Mucosa of stomach (tissue), 1 donor: ENCODE measurements around the gene SIRPA.
"Not testable (repeated sequence)": the region's sequence is repeated elsewhere in the genome, so short reads cannot be mapped to it uniquely, and the experiment has no call there.

Experiments
- H3K27me3 ChIP-seq: one replicate; pipeline ENCODE4 v1.7.0; 2013; ENCODE audit warnings: mild to moderate bottlenecking, low read length; ENCODE audit not compliant: control insufficient read depth, insufficient read depth
- H3K36me3 ChIP-seq: one replicate; pipeline ENCODE4 v1.7.0; 2013; ENCODE audit warnings: low read length; ENCODE audit not compliant: control insufficient read depth, insufficient read depth
- H3K4me1 ChIP-seq: one replicate; pipeline ENCODE4 v1.7.0; 2013; ENCODE audit warnings: mild to moderate bottlenecking, low read length; ENCODE audit not compliant: control insufficient read depth, insufficient read depth
- H3K4me3 ChIP-seq: one replicate; pipeline ENCODE4 v1.7.0; 2013; ENCODE audit warnings: low read length
- H3K9ac ChIP-seq: one replicate; pipeline ENCODE4 v1.7.0; 2013; ENCODE audit warnings: mild to moderate bottlenecking, low read length, moderate library complexity
- H3K9me3 ChIP-seq: one replicate; pipeline ENCODE4 v1.7.0; 2013; ENCODE audit warnings: mild to moderate bottlenecking, low read length, moderate library complexity; ENCODE audit not compliant: control insufficient read depth
- donor health status: Pancreatic carcinoma.

The SIRPA gene

DNA sequence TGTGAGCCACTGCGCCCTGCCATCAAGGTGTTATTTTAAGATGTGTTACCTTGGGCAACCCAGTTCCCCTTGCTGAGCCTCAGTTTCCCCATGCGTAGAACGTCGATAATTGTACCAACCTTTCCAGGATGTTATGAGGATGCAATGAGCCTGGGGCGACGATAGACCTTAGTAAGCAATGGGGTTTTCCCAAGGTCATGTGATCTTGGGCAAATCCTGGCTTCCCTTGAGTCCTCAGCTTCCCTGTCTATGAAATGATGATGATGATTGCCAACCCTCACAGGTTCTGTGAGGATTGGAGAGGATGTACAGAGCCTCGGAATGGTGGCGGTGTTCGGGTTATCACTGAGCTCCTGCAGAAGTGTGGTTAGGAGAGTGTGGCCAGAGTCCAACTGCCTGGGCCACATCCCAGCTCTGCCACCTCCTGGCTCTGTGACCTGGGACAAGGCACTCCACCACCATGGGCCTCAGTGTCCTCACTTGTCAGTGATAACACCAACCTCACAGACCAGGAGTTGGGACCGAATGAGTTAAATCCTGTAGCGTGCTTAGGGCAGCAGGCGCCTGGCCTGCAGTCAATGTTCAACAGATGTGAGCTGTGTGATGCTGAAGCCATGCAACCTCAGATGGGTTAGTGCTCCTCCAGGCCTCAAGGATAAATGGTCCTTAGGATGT lies 23.4 kb downstream of the SIRPA start:
- Histone ChIP-seq H3K36me3 (no peaks in the 10 kb centered on the region), H3K4me3 (no peak overlapping the region), H3K9me3 (no peaks in the 10 kb centered on the region), H3K27me3 (no peaks in the 10 kb centered on the region), H3K4me1 (peaks cover 10% of the 10 kb centered on the region), H3K9ac (no peak overlapping the region)

- H3K9me3 ChIP-seq, result no peaks in the 10 kb centered on the region
- no peaks in the 10 kb centered on the region for H3K36me3 ChIP-seq
- H3K4me1 ChIP-seq, result peaks cover 10% of the 10 kb centered on the region
- H3K27me3 ChIP-seq, result no peaks in the 10 kb centered on the region
- H3K4me3 ChIP-seq, result no peak overlapping the region
- H3K9ac ChIP-seq, result no peak overlapping the region
These were observed 25.0 kb downstream of the SIRPA start for GRCh38 chr20:1920252-1920651.

- H3K4me3 ChIP-seq, result no peak overlapping the region
- H3K4me1 ChIP-seq, result peaks cover 10% of the 10 kb centered on the region
- no peak overlapping the region for H3K9ac ChIP-seq
- no peaks in the 10 kb centered on the region for H3K36me3 ChIP-seq
- H3K9me3 ChIP-seq, result no peaks in the 10 kb centered on the region
- H3K27me3 ChIP-seq, result no peaks in the 10 kb centered on the region
These were observed 25.6 kb downstream of the SIRPA start for GRCh38 chr20:1920826-1921225.

- H3K4me3 ChIP-seq, H3K9me3 ChIP-seq, H3K9ac ChIP-seq, H3K27me3 ChIP-seq, H3K36me3 ChIP-seq: not testable (repeated sequence)
- H3K4me1 ChIP-seq, result peaks cover 10% of the 10 kb centered on the region
These were observed 26.8 kb downstream of the SIRPA start for GRCh38 chr20:1921985-1922384.

- no peaks in the 10 kb centered on the region for H3K9me3 ChIP-seq
- H3K27me3 ChIP-seq, result no peaks in the 10 kb centered on the region
- H3K9ac ChIP-seq, result no peak overlapping the region
- H3K4me3 ChIP-seq, result no peak overlapping the region
- no peaks in the 10 kb centered on the region for H3K36me3 ChIP-seq
- peaks cover 10% of the 10 kb centered on the region for H3K4me1 ChIP-seq
These were observed 27.6 kb downstream of the SIRPA start for GRCh38 chr20:1922786-1923185.

- Histone ChIP-seq H3K9ac (no peak overlapping the region), H3K9me3 (no peaks in the 10 kb centered on the region), H3K27me3 (no peaks in the 10 kb centered on the region), H3K4me1 (peaks cover 3% of the 10 kb centered on the region), H3K36me3 (no peaks in the 10 kb centered on the region), H3K4me3 (no peak overlapping the region)
These were observed 30.0 kb downstream of the SIRPA start for GRCh38 chr20:1924910-1925861.

DNA sequence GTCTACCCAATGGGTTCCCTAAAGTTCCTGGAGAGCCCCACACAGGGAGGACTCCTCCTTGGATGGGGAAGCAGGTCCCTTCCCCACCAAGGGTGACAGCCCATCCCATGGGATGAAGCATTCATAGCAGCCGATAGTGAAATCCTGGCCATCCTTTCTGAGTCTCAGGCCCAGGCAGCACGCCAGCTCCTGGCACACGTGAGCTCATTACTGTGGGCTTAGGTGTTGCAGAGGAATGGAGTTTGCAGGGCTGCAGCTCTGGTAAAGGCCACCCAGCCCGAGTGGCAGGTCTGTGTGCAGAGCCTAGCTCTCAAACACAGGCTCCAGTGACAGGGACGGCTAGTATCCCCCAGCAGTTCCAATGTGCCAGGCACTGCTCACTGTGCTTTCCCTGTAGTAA lies 31.0 kb downstream of the SIRPA start:
- H3K36me3 ChIP-seq, result no peaks in the 10 kb centered on the region
- no peaks in the 10 kb centered on the region for H3K27me3 ChIP-seq
- H3K9ac ChIP-seq, result no peak overlapping the region
- H3K9me3 ChIP-seq, result no peaks in the 10 kb centered on the region
- no peaks in the 10 kb centered on the region for H3K4me1 ChIP-seq
- no peak overlapping the region for H3K4me3 ChIP-seq

GRCh38 chr20:1927217-1927616 lies 32.0 kb downstream of the SIRPA start:
- H3K4me3 ChIP-seq, result no peak overlapping the region
- H3K4me1 ChIP-seq, result no peaks in the 10 kb centered on the region
- no peaks in the 10 kb centered on the region for H3K36me3 ChIP-seq
- no peak overlapping the region for H3K9ac ChIP-seq
- H3K27me3 ChIP-seq, result no peaks in the 10 kb centered on the region
- H3K9me3 ChIP-seq, result no peaks in the 10 kb centered on the region

GRCh38 chr20:1928154-1928553 lies 32.9 kb downstream of the SIRPA start:
- Histone ChIP-seq H3K4me3 (no peak overlapping the region), H3K9ac (no peak overlapping the region), H3K36me3 (no peaks in the 10 kb centered on the region), H3K4me1 (no peaks in the 10 kb centered on the region), H3K9me3 (no peaks in the 10 kb centered on the region), H3K27me3 (no peaks in the 10 kb centered on the region)

GRCh38 chr20:1928782-1929181 lies 33.6 kb downstream of the SIRPA start:
- no peaks in the 10 kb centered on the region for H3K9me3 ChIP-seq
- no peaks in the 10 kb centered on the region for H3K4me1 ChIP-seq
- H3K27me3 ChIP-seq, result no peaks in the 10 kb centered on the region
- no peak overlapping the region for H3K4me3 ChIP-seq
- no peaks in the 10 kb centered on the region for H3K36me3 ChIP-seq
- H3K9ac ChIP-seq, result no peak overlapping the region

GRCh38 chr20:1929460-1929859 lies 34.3 kb downstream of the SIRPA start:
- no peak overlapping the region for H3K9ac ChIP-seq

GRCh38 chr20:1930165-1930564 lies 35.0 kb downstream of the SIRPA start:
- H3K4me1 ChIP-seq, result no peaks in the 10 kb centered on the region
- no peak overlapping the region for H3K9ac ChIP-seq
- H3K36me3 ChIP-seq, result no peaks in the 10 kb centered on the region
- H3K4me3 ChIP-seq, result no peak overlapping the region
- H3K9me3 ChIP-seq, result no peaks in the 10 kb centered on the region
- H3K27me3 ChIP-seq, result no peaks in the 10 kb centered on the region

More at GRCh38 chr20:1929460-1929859, 34.3 kb downstream of the SIRPA start:
- Histone ChIP-seq H3K9me3 (no peaks in the 10 kb centered on the region), H3K36me3 (no peaks in the 10 kb centered on the region), H3K4me1 (no peaks in the 10 kb centered on the region), H3K27me3 (no peaks in the 10 kb centered on the region), H3K4me3 (no peak overlapping the region)
